Daoy (cell line): ENCODE results near the gene PDE6A. TPM values are rescaled to one million over a fixed set of nuclear protein-coding genes. Genes with fewer than 3 reads are reported as not detected.
A peak's percentile ranks its signal among the peaks of the same experiment; 100 is the strongest.

ENCODE experiments used
- DNase-seq: peaks from one replicate; pipeline ENCODE4 v3.0.0-alpha.2; 2015; ENCODE audit warnings: low read depth
- total RNA-seq: library from RNA; depleted of rRNA; stranded (reverse); fragments of >200 nt; shearing (Covaris generic); gene quantifications from 2 replicates; pipeline ENCODE4 v1.2.3, GENCODE V29; 2014

PDE6A gene
- total RNA-seq, 1 experiment from 2014 or later: not detected

- no peak for DNase-seq
Measured at GRCh38 chr5:149930749-149931574, 13.6 kb downstream of the PDE6A start.

DNA sequence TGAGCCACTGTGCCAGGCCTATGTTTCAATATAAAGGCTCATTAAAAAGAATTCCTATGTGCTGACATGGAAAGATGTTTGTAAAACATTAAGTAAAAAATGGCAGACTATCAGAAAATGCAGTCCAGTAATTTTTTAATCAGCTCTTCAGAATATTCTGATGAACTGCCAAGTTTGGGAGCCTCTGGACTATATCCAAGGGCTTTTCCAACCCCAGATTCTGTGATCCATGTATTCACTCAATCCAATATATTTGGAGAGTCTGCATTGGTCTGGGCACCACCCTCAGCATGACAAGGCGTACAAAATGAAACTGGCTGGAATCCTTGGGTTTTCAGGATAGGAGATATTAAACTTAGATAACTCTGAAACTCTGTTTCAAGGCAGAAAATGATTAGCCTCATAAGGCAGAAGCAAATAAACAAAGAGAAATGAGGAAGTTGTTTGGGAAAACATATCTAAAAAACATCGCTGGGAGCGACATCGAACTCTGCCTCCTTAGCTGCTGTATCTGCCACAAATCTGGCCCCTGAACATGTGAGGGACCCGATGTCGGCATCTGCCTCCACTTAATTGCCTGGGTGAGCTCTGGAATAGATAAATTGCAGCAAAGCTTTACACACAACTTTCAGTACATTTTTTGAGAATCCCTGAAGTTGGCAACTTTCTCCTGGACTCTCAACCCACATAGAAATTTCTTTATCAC is 14.4 kb downstream of the PDE6A start:
- no peak for DNase-seq

GRCh38 chr5:149924486-149924885 is 20.1 kb downstream of the PDE6A start:
- DNase-seq: no peak

DNA sequence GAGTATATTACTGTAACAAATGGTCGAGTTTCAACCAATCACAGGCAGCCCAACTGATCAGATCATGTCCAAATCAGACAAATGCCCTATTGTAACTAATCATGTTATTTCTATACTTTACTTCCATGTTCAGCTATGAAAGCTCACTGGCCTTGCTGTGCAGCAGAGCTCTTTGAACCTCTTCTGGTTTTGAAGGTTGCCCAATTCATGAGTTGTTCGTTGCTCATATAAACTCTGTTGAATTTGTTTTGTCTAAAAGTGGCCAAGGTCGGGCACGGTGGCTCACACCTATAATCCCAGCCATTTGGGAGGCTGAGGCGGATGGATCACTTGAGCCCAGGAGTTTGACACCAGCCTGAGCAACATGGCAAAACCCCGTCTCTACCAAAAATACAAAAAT is 21.6 kb downstream of the PDE6A start:
- no peak for DNase-seq

DNA sequence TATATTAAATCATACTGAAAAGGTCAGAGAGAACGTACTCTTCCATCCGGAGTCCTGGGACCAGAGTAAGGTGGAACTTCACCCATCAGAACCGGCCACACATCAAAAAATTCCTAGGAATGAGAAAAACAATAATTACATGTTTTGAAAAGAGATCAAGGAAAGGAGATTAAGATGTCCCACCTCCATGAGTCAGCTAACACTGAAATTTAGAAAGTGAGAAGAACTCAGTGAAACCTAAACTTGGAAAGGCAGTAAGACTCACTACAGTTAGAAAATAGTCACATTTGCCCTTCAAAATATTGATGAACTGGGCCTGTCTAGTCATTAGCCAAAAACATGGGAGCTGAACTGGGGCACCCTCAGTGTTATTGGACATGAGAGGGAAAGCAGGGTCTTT is 23.0 kb downstream of the PDE6A start:
- no peak for DNase-seq

DNA sequence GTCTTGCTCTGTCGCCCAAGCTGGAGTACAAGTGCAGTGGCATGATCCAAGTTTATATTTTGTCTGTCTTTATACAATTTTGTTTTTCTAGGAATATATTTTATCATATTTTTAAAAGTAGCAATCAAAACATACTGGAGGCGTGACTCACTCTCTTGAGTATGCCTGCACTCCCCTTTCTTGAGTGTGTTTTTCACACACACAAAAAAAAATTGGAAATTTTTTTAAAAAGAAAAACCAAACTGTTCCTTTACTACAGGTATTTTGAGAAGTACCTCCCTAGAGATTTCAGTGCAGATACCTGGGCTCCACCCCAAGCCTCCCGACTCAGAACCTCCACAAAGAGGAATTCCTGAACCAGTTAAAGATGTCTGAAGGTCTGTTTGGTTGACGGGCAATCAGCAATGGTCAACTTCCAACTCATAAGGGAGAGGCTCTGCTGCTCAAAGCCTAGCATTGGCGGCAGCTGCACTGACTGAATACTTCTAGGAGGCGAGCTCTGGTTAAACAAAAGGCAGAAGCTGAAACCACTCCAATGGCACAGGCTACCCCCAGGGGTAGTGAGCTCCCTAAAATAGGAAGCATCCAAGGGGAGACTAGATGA is 27.4 kb downstream of the PDE6A start:
- DNase-seq: no peak

DNA sequence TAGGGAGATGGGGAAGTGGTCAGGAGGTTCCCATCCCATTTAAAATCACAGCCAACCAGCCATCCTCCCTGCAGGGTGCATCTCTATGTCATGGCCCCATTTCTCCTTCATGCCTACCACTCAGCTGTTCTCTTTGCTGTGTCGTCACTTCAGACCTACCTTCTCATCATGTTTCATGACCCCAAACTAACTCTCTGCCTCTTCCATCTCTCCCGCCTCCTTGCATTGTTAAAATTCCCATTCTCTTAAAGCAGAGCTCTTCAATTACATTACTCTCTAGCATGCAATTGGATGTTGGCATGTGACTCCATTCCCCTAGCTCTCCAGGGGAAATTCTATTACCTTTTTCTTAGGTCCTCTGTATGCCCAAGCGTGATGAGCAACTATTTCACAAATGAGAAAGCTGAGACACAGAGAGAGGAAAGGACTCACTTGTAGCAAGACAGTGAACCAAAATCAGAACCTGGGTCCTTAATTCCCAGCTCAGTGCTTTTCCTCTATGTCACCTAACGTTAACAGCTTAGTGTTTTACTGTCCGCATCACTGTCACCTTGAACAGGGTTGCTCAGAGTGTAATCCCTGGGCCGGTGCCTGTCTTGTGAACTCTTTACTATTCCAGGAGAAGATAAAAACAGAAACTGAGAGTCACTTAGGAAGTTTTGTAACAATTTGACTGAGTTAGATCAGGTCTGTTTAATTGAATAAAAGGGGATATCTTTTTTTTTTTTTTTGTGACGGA is 28.1 kb downstream of the PDE6A start:
- no peak for DNase-seq

DNA sequence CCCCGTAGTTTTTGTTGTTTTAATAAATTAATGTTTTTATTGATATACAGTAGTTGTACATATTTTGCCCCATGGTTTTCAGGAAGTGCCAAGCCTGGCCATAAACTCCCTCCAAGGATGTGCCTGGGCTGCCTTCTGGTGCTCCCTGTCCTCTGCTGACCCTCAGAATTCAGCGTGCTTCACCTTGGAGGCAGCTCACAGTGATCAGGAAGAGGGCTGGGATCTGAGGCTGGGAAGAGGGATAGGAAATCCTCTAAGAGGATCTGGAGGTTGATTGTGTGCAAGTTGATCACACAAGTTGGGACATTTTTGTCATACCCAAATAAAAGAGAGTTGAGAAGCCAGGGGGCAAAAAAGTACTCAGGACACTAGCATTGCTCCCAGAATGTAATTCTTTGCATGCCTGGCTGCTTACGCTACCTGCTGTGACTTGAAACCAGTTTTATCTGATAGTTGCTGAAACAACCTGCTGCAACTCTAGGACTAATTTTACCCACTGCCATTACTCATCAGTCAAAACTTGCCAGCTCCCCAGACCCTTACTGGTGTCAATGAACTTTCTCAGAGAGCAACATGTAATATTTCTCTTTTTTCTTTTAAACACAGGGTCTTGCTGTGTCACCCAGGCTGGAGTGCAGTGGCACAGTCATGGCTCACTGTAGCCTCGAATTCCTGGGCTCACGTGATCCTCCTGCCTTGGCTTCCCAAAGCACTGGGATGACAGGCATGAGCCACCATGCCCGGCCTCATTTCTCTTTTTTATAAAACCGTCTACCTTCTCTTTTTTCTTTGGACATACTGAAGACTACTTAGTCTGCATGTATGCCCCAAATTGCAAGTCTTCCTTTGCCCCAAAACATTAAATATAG is 29.0 kb downstream of the PDE6A start:
- peak; percentile 32 for DNase-seq

DNA sequence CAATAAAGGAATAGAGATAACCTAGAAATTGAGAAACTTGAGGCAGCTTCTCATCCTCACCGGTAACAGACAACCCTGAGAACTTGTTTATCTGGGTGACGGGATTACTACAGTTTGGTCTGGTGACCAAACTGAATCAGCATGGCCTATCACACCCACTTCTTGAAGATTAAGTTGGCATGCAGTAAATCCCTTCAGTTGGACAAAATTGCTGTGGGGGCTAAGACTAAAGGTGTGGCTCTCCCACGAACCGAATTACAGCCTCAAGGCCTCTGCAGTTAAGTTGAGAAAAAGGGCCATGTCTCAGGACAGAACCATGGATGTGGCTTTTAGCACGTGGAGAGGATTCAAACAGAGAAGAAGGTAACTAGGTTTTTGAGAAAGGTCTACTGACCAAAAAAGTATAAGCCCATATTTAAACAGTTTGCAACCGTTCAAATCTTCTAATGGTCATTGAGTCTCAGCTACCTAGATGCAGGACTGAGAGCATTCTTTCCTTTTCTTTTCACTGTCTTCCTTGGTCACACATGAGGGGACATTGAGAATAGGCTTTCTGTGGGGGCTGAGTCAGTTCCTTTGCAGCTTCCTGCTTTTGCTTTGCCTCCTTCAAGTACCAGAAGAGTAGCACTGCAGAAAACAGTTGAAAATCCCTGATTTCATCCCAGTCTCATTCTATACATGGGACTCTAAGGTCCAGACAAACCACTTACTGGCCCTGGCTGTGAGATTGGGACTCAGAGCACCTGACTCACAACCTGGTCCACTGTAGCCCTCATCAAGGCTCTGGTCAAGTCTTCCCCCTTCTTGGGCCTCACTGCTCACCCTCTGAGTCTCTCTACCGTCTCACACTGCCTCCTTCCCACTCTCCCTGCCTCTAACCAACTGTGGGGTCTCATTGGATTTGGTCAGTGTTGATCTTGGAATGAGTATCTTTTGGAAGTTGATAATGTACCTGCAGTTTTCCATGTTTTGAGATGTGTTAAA is 30.9 kb downstream of the PDE6A start:
- DNase-seq: peak; percentile 22

- no peak for DNase-seq
Measured at GRCh38 chr5:149912226-149912871, 32.2 kb downstream of the PDE6A start.

DNA sequence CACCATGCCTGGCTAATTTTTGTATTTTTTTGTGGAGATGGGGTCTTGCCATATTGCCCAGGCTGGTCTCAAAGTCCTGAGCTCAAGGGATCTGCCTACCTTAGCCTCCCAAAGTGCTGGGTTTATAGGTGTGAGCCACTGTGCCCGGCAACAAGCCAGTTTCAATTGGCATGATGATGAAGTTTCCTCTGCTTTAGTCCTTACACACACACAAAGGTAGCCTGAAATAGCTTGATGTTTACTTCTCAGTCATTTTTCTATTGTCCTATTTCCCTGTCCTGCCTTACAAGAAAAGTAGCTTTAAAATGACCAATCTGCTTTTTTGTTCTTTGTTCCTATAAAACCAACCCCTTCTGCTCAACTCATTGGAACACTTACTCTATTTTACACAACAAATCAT is 33.6 kb downstream of the PDE6A start:
- DNase-seq: no peak

- no peak for DNase-seq
Measured at GRCh38 chr5:149907828-149908227, 36.8 kb downstream of the PDE6A start.

DNA sequence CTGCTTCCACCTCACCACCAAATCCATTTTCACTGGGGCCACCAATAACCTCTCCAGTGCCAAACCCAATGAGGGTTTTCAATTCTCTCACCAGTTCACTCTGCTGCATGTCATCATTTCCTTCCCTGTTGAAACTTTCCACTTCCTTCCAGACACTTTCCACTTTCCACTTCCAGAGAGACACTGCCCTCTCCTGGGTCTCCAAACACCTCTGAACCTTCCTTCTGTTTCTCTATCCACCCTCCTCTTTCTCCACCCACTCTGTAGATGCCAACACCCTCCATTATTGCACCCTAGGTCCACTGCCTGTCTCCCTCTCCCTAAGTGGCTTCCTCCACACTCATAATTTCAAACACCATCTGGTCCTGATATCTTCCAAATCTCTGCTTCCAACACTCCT is 39.6 kb downstream of the PDE6A start:
- no peak for DNase-seq

DNA sequence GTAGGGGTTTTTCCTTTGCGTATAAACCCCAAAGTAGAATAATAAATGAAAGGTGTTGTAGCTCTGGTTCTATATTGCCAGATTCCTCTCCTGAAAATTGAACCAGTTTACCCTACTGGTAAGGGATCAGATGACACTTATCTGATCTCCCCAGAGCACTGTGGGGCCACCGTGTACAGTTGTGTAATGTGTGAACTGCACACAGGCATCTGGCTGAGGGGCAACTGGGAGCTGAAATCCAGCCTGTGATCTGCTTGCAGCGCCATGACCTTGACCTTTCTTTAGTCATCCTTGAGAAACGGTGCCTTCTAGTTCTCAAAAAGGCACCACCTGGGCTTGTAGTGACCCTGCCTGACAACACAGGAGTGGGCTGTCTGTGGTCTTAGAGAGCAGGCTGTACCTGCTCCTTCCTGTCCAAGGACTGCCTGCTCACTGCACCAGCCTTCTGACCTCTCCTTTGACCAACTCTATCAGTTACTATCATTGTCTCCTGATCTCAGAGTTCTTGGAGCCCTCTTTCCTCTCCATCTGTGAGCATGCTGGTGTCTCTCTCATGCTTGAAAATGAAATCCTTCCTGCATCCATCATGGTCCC is 40.2 kb downstream of the PDE6A start:
- DNase-seq: no peak

- no peak for DNase-seq
Measured at GRCh38 chr5:149903404-149903803, 41.2 kb downstream of the PDE6A start.

DNA sequence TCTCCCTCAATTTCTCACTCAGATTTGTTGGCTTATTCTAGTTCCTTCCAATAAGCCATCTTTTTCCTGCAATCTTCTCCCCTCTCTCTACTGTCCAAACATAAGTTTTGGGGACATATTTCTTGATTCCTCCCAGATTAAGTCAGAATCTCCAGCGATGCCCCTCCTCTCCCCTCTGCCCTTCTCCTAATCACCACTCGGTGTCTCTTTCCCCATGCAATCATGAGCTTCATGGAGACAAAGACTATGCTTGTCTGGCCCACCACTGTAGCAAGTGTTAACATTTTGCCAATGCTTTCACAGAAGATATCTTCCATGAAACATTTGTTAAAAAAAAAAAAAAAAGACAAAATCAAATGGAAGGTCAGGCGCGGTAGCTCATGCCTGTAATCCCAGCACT is 42.4 kb downstream of the PDE6A start:
- no peak for DNase-seq

DNA sequence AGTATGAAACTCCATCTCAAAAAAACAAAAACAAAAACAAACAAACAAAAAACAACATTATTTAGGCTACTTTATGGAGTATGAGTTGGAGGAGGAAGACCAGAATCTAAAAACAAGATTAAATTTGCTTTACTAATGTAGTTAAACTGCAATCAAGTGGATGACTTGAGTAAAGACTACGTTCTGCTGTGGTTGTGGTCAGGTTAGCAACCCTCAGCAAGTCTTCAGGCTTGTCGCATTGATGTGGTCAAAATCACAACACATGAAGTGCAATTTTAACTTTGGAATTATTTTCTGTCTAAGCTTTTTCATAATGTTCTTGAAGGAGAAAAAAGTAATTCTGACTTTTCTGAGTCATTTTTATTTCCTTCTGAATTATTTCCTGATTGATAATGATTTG is 43.1 kb downstream of the PDE6A start:
- no peak for DNase-seq

GRCh38 chr5:149900390-149900789 is 44.2 kb downstream of the PDE6A start:
- DNase-seq: no peak

DNA sequence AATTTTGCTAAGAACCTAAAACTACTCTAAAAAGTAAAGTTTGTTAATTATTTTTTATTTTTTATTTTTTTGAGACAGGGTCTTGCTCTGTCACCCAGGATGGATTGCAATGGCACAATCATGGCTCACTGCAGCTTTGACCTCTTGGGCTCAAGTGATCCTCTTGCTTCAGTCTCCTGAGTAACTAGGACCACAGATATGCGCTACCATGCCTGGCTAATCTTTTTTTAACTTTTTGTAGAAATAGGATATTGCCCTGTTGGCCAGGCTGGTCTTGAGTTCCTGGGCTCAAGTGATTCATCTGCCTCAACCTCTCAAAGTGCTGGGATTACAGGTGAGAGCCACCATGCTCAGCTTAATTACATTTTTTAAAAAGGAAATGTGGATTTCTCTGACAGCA is 45.8 kb downstream of the PDE6A start:
- no peak for DNase-seq
